Colonic mucosa (tissue), 4 donors: ENCODE data around the gene ADGRE3. TPM values are rescaled to one million over a fixed set of nuclear protein-coding genes. Genes with fewer than 3 reads are reported as not detected.
"Not testable (repeated sequence)": the region's sequence is repeated elsewhere in the genome, so short reads cannot be mapped to it uniquely, and the experiment has no call there.

Source experiments
- DNase-seq: peaks from one replicate; pipeline ENCODE4 v3.0.0-alpha.2; 2020
- H3K27ac ChIP-seq: fragments of 200-600 bp; one replicate; pipeline ENCODE4 v1.8.0; 2021
- H3K27me3 ChIP-seq: fragments of 200-600 bp; one replicate; pipeline ENCODE4 v1.8.0; 2021
- H3K36me3 ChIP-seq: fragments of 200-600 bp; one replicate; pipeline ENCODE4 v1.8.0; 2021
- H3K4me1 ChIP-seq: fragments of 200-600 bp; one replicate; pipeline ENCODE4 v1.8.0; 2021; ENCODE audit warnings: mild to moderate bottlenecking
- H3K4me3 ChIP-seq: fragments of 200-600 bp; one replicate; pipeline ENCODE4 v1.8.0; 2021
- H3K9ac ChIP-seq, 2 donors: one replicate each; pipeline ENCODE4 v1.7.0; 2013; ENCODE audit warnings: control low read depth in 2 of 2, low read depth in 2 of 2, low read length in 2 of 2
- H3K9me3 ChIP-seq: fragments of 200-600 bp; one replicate; pipeline ENCODE4 v1.8.0; 2021
- CTCF ChIP-seq: fragments of 200-600 bp; IDR thresholded peaks from one replicate; pipeline ENCODE4 v1.8.0; 2022; ENCODE audit warnings: antibody characterized with exemption, mild to moderate bottlenecking
- intact Hi-C: fragments of 100-400 bp; cut with DNase I; formaldehyde crosslinking; loops from one replicate; pipeline ENCODE4 v1.14.1; 2022
- total RNA-seq, 2 donors: library from RNA; stranded (reverse); fragmentation: NEBNext Ultra II Directional in 1 of 2; extraction: Animal tissue kit (Norgen Biotek cat#: 25700) in 1 of 2; gene quantifications; one replicate each; pipeline ENCODE4 v1.2.1, GENCODE V29; 2021
- donor health status: healthy.
- donor health status: DM: no; HTN: no; CAD: no.
- donor health status: DM: no; HTN: no; CAD: no.

The ADGRE3 gene
- total RNA-seq, 2 donors from 2014 or later, result 1.2 TPM; not detected in 1

DNA sequence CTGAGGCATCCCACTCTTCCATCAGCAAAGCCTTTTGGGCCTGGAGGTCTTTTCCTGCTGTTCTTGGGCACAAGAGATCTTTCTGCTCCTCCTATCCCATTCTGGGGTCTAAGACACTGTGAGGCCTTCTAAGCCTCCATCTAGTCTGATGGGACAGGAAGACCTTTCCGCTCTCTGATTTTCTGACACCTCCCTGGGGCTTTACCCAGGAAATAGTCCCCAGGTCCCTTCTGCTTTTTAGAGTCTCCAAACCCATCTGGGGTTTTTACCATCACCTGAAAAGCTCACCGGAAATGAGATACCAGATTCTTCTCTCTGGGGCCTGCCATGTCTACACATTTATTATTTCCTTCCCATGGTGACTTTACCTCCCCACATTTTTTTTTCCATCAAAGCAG is 70.7 kb downstream of the ADGRE3 start:
- Histone ChIP-seq H3K9me3 (no peaks in the 10 kb centered on the region), H3K36me3 (no peaks in the 10 kb centered on the region), H3K9ac (no peak overlapping the region), H3K27ac (no peak overlapping the region), H3K4me3 (no peak overlapping the region), H3K4me1 (no peaks in the 10 kb centered on the region), H3K27me3 (no peaks in the 10 kb centered on the region)
- intact Hi-C loops, result no loop called here
- no peak for DNase-seq
- no peak for TF ChIP-seq CTCF

DNA sequence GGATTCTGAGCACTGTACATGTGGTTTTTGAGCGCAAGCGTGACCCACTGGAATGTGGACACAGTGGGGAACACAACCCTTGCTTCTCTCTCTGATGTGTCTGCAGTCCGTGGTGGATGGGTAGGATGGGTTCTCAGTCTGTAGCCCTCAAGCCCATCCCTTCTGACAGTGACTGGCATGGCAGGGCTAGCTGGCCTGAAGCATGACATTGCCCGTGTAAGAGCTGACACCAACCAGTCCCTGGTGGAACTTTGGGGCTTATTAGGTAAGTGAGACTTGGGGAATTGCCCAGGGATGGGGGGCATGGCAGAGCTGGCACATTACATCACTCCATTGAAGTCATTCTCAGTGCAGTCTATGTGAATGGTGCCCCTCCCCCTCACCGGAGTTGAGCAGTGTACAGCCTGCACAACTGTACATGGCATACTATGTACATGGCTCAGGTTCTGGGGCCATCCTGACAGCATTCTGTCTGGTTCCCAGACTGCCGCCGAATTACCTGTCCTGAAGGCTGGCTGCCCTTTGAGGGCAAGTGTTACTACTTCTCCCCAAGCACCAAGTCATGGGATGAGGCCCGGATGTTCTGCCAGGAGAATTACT is 75.0 kb downstream of the ADGRE3 start:
- no peak for TF ChIP-seq CTCF
- intact Hi-C loops, result no loop called here
- Histone ChIP-seq H3K9me3 (no peaks in the 10 kb centered on the region), H3K27ac (no peak overlapping the region), H3K27me3 (no peaks in the 10 kb centered on the region), H3K4me1 (no peaks in the 10 kb centered on the region), H3K4me3 (no peak overlapping the region), H3K9ac (no peak overlapping the region), H3K36me3 (no peaks in the 10 kb centered on the region)
- DNase-seq, result no peak

DNA sequence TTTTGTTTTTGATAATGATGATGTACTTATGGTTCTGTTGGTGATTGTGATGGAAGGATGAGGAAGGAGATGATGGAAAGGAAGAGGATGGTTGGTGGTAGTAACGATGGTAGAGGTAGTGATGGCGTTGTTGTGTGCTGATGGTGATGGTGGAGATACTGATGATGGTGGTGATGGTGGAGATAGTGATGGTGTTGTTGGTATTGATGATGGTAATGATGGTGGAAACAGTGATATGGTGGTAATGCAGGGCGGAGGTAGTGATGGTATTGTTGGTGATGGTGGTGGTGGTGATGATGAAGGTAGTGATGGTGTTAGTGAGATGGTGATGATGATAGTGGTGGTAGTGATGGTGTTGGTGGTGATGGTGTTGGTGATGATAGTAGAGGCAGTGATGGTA is 79.1 kb downstream of the ADGRE3 start:
- Histone ChIP-seq H3K9me3 (no peaks in the 10 kb centered on the region), H3K4me1 (no peaks in the 10 kb centered on the region), H3K36me3 (no peaks in the 10 kb centered on the region), H3K27me3 (no peaks in the 10 kb centered on the region), H3K4me3 (no peak overlapping the region), H3K27ac (no peak overlapping the region), H3K9ac (no peak overlapping the region)
- TF ChIP-seq CTCF, result no peak
- DNase-seq, result no peak
- intact Hi-C loops, result no loop called here

DNA sequence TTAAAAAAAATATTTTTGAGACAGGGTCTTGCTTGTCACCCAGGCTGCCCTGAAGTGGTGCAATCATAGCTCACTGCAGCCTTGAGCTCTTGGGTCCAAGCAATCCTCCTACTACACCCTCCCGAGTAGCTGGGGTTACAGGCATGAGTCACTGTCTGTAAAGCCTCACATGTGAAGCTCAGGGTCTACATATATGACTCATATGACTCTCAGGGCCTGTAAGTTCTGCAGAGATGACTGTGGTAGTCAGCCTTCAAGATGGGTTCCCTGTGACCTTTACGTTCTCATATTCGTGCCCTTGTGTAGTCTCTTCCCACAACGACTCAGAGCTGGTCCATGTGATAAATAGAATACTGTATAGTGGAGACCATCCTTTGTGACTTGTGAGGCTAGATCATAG is 85.2 kb downstream of the ADGRE3 start:
- DNase-seq, H3K9ac ChIP-seq, H3K4me3 ChIP-seq, H3K9me3 ChIP-seq, intact Hi-C loops, H3K4me1 ChIP-seq, H3K27ac ChIP-seq, H3K36me3 ChIP-seq, H3K27me3 ChIP-seq: not testable (repeated sequence)

- H3K9ac ChIP-seq, H3K27ac ChIP-seq, H3K36me3 ChIP-seq, DNase-seq, H3K27me3 ChIP-seq, H3K4me3 ChIP-seq, H3K9me3 ChIP-seq, intact Hi-C loops, H3K4me1 ChIP-seq: not testable (repeated sequence)
These were observed 89.5 kb downstream of the ADGRE3 start for GRCh38 chr19:14585187-14585586.

- H3K4me1 ChIP-seq, H3K27ac ChIP-seq, H3K9me3 ChIP-seq, H3K4me3 ChIP-seq, DNase-seq, H3K36me3 ChIP-seq, H3K9ac ChIP-seq, H3K27me3 ChIP-seq: not testable (repeated sequence)
- intact Hi-C loops, result loop anchor here (5.0 kb wide), 1 partner anchor 98 kb away; no protein-coding TSS in a partner anchor
These were observed 90.3 kb downstream of the ADGRE3 start for GRCh38 chr19:14584372-14584771.

- no peak for TF ChIP-seq CTCF
- no peaks in the 10 kb centered on the region for H3K9me3 ChIP-seq
These were observed 91.7 kb downstream of the ADGRE3 start, which contains the start of gene CLEC17A for GRCh38 chr19:14582894-14583340. Gene CLEC17A, plus strand, starts transcription at chr19:14583084. Its CDS starts 77 bp downstream, at chr19:14583161.

More at GRCh38 chr19:14582894-14583340, 91.7 kb downstream of the ADGRE3 start, which contains the start of gene CLEC17A:
- Histone ChIP-seq H3K36me3 (no peaks in the 10 kb centered on the region), H3K4me1 (no peaks in the 10 kb centered on the region), H3K27ac (no peak within 1 kb of the TSS), H3K27me3 (no peaks in the 10 kb centered on the region), H3K4me3 (no peak within 1 kb of the TSS), H3K9ac (no peak within 1 kb of the TSS)
- no peak for DNase-seq
- intact Hi-C loops, result loop anchor here (5.0 kb wide), 1 partner anchor 99 kb away; no protein-coding TSS in a partner anchor
